ENCODE results near the gene PSRC1. TPM values are rescaled to one million over a fixed set of nuclear protein-coding genes. Genes with fewer than 3 reads are reported as not detected.

Gene PSRC1
- total and polyA plus RNA-seq, 2 donors from 2014 or later, result 3.5 to 4.2 TPM

DNA sequence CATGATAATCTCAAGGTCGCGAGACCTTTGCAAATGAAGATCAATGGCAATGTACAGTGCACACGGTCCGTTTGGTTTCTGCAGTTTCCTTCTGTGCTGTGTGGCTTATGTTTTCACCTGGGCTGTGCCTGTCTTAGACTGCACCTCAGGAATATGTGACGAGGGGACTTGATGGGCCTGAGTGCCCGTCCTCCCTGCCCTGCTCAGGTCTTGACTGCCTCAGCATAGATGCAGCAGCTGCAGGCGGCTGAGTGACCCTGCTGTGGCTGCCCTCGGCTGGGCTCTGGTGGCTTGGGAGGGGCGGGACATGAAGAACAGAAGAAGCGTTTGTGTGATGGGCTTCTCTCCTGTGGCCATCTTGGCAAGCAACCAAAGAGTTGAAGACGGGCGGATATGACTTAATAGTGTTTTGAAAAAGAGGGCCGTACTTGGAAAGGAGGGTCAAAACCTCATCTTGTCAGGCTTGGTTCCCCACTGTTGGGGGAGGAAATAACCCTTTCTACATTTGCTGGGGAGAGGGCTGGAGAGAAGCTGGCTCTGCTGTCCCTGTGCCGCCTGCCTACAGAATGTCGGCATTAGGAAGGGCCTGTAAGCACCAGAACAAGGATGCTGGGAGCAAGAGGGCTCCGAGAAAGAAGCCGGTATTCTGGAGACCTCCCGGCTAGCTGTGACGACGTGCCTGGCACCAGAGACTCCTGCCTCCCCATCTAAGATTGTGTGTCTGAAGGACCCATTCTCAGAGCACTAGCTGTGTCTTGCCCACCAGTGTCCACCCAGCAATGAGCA, 16.8 kb upstream of the PSRC1 start:
- H3K36me3 ChIP-seq (ENCODE audit: control insufficient read depth in 2 of 3, insufficient read depth in 3 of 3, low read length in 3 of 3), result no peaks in the 10 kb centered on the region
- H3K9me3 ChIP-seq (ENCODE audit: control insufficient read depth in 2 of 3, insufficient read depth in 1 of 3, low read length in 3 of 3), result peaks cover 0 to 2% (median 0%) of the 10 kb centered on the region in 3 donors
- no peaks in the 10 kb centered on the region for H3K27me3 ChIP-seq (ENCODE audit: control insufficient read depth, insufficient read depth, low read length)
- FAIRE-seq (no peak), DNase-seq (peak in 2 of 5 donors; percentile 29 to 64)
- H3K9ac ChIP-seq (ENCODE audit: low read length in 3 of 3), result no peak overlapping the region
- no peak overlapping the region for H3K27ac ChIP-seq (ENCODE audit: low read depth in 2 of 2, low read length in 2 of 2)
- intact Hi-C loops (cut with DNase I), result no loop called here
- peaks cover 0 to 8% (median 0%) of the 10 kb centered on the region in 3 donors for H3K4me1 ChIP-seq (ENCODE audit: control insufficient read depth in 2 of 3, insufficient read depth in 2 of 3, low read depth in 1 of 3, low read length in 3 of 3)
- TF ChIP-seq, protein P1, sequence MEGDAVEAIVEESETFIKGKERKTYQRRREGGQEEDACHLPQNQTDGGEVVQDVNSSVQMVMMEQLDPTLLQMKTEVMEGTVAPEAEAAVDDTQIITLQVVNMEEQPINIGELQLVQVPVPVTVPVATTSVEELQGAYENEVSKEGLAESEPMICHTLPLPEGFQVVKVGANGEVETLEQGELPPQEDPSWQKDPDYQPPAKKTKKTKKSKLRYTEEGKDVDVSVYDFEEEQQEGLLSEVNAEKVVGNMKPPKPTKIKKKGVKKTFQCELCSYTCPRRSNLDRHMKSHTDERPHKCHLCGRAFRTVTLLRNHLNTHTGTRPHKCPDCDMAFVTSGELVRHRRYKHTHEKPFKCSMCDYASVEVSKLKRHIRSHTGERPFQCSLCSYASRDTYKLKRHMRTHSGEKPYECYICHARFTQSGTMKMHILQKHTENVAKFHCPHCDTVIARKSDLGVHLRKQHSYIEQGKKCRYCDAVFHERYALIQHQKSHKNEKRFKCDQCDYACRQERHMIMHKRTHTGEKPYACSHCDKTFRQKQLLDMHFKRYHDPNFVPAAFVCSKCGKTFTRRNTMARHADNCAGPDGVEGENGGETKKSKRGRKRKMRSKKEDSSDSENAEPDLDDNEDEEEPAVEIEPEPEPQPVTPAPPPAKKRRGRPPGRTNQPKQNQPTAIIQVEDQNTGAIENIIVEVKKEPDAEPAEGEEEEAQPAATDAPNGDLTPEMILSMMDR (IDR thresholded peaks at IDR 0.05; ENCODE audit: borderline replicate concordance, extremely low read depth, insufficient read depth), result no peak
- H3K4me3 ChIP-seq (ENCODE audit: low read length in 3 of 3), result no peak overlapping the region

DNA sequence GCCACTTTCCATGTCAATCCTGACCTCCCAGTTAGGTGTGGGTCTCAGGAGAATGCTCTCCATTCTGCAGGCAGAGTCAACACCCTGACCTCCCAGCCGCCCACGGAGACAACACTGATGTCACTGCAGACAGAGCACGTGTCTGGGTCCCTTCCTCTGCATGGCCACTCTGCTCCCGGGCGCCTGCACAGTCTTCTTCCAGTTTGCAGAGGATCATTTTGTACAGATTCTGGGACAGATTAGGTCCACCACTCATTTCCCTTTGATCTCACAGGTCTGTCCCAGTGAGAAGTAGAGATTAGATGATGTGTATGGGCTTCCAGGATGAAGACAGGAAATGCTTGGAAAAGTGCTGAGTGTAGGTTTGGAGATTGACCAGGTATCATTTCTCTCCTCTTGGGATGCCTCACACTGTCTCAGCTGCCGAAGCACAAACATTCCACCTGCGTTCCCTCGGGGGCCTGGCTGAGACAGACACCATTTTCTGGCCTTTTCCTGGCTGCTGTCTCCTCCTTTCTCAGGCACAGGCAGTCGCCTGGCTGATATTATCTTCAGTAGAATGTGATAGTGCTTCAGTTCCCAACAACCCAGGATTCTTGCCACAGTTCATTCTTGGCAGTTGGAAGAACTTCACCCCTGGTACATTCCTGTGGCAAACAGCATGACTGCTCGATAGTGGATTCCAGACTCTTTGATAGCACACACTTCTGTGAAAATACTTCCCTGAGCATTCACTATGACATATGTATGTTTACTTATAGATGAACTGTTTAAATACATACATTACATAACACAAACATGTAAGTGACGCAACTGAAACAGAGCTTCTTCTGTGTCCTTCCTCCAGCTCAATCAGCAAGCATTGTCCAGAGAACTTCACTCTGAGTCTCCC, 16.0 kb upstream of the PSRC1 start:
- H3K36me3 ChIP-seq (ENCODE audit: control insufficient read depth in 2 of 3, insufficient read depth in 3 of 3, low read length in 3 of 3), result no peaks in the 10 kb centered on the region
- peaks cover 0 to 8% (median 0%) of the 10 kb centered on the region in 3 donors for H3K4me1 ChIP-seq (ENCODE audit: control insufficient read depth in 2 of 3, insufficient read depth in 2 of 3, low read depth in 1 of 3, low read length in 3 of 3)
- peak in 3 of 5 donors; percentile 24 to 83 (median 41) for DNase-seq
- no peak overlapping the region for H3K9ac ChIP-seq (ENCODE audit: low read length in 3 of 3)
- peak overlapping the region in 1 of 2 donors; percentile 42 for H3K27ac ChIP-seq (ENCODE audit: low read depth in 2 of 2, low read length in 2 of 2)
- H3K27me3 ChIP-seq (ENCODE audit: control insufficient read depth, insufficient read depth, low read length), result no peaks in the 10 kb centered on the region
- no peak overlapping the region for H3K4me3 ChIP-seq (ENCODE audit: low read length in 3 of 3)
- intact Hi-C loops (cut with DNase I), result no loop called here
- FAIRE-seq, result no peak
- TF ChIP-seq, protein P1 (IDR thresholded peaks at IDR 0.05; ENCODE audit: borderline replicate concordance, extremely low read depth, insufficient read depth), result no peak
- peaks cover 0 to 2% (median 0%) of the 10 kb centered on the region in 3 donors for H3K9me3 ChIP-seq (ENCODE audit: control insufficient read depth in 2 of 3, insufficient read depth in 1 of 3, low read length in 3 of 3)

DNA sequence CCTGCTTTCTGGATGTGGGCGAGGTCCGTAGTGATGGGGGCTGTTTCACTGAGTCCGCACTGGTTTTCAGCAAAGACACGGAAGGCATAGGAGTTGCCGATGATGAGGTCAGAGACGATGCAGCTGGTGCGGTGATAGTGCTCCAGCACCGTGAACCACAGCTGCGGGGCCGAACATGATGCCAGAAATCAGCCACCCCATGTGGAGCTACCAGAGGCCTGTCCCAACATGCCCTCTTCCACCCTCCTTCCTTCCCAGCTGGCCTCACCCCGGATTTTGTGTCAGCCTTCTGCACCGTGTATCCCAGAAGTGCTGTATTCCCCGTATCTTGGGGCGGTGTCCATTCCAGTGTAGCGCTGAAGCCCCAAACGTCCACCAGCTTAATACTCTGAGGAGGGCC, 13.8 kb upstream of the PSRC1 start:
- peaks cover 0 to 8% (median 0%) of the 10 kb centered on the region in 3 donors for H3K4me1 ChIP-seq (ENCODE audit: control insufficient read depth in 2 of 3, insufficient read depth in 2 of 3, low read depth in 1 of 3, low read length in 3 of 3)
- no peak overlapping the region for H3K4me3 ChIP-seq (ENCODE audit: low read length in 3 of 3)
- intact Hi-C loops (cut with DNase I), result no loop called here
- DNase-seq (no peak), FAIRE-seq (no peak)
- no peaks in the 10 kb centered on the region for H3K36me3 ChIP-seq (ENCODE audit: control insufficient read depth in 2 of 3, insufficient read depth in 3 of 3, low read length in 3 of 3)
- TF ChIP-seq, protein P1 (IDR thresholded peaks at IDR 0.05; ENCODE audit: borderline replicate concordance, extremely low read depth, insufficient read depth), result no peak
- H3K27me3 ChIP-seq (ENCODE audit: control insufficient read depth, insufficient read depth, low read length), result no peaks in the 10 kb centered on the region
- H3K9ac ChIP-seq (ENCODE audit: low read length in 3 of 3), result no peak overlapping the region
- no peaks in the 10 kb centered on the region for H3K9me3 ChIP-seq (ENCODE audit: control insufficient read depth in 2 of 3, insufficient read depth in 1 of 3, low read length in 3 of 3)
- no peak overlapping the region for H3K27ac ChIP-seq (ENCODE audit: low read depth in 2 of 2, low read length in 2 of 2)
